ENCODE measurements around the gene RNF149.

GRCh38 chr2:101232770-101233169, 75.7 kb downstream of the RNF149 start:
- TF ChIP-seq CTCF (IDR thresholded peaks at IDR 0.05) = no peak
- no peak for TF ChIP-seq POLR2A (IDR thresholded peaks at IDR 0.05)
- TF ChIP-seq POLR2AphosphoS5 (IDR thresholded peaks at IDR 0.05) = no peak
- no peak for TF ChIP-seq EP300 (IDR thresholded peaks at IDR 0.05)
